Esophagus muscularis mucosa (tissue), 4 donors: Measurements from ENCODE around the gene KRTAP10-3. TPM values are rescaled to one million over a fixed set of nuclear protein-coding genes. Genes with fewer than 3 reads are reported as not detected.
"Not testable (repeated sequence)": the region's sequence is repeated elsewhere in the genome, so short reads cannot be mapped to it uniquely, and the experiment has no call there.

ENCODE experiments used
- DNase-seq: peaks from one replicate; pipeline ENCODE4 v3.0.0-alpha.2; 2017; ENCODE audit errors: extremely low spot score
- H3K27ac ChIP-seq, 4 donors: fragments of 200-600 bp; sonication (generic); replicated peaks in 1 of 4; 1 replicate in 3 of 4; 2 replicates in 1 of 4; pipeline ENCODE4 v1.5.1; 2016 to 2019; ENCODE audit warnings: mild to moderate bottlenecking in 1 of 4
- H3K27me3 ChIP-seq, 4 donors: fragments of 200-600 bp; sonication (generic); one replicate each; pipeline versions ENCODE4 v1.5.1 to v1.6.0; 2016 to 2019
- H3K36me3 ChIP-seq, 4 donors: fragments of 200-600 bp; sonication (generic); one replicate each; pipeline ENCODE4 v1.5.1; 2016 to 2019
- H3K4me1 ChIP-seq, 4 donors: fragments of 200-600 bp; sonication (generic); one replicate each; pipeline ENCODE4 v1.5.1; 2016 to 2019
- H3K4me3 ChIP-seq, 4 donors: fragments of 200-600 bp; sonication (generic); 1 replicate in 2 of 4; 2 replicates in 2 of 4; pipeline ENCODE4 v1.5.1; 2016 to 2019; ENCODE audit warnings: mild to moderate bottlenecking in 4 of 4, moderate library complexity in 1 of 4
- H3K9me3 ChIP-seq, 4 donors: fragments of 200-600 bp; sonication (generic); 1 replicate in 3 of 4; 2 replicates in 1 of 4; pipeline ENCODE4 v1.5.1; 2016 to 2019
- CTCF ChIP-seq, 3 experiments: fragments of 200-600 bp in 2 of 3; fragments of 450-650 bp in 1 of 3; sonication (generic) in 2 of 3; IDR thresholded peaks; one replicate each; pipeline ENCODE4 v1.5.1; 2017 to 2019; ENCODE audit warnings: antibody characterized with exemption in 3 of 3, mild to moderate bottlenecking in 2 of 3, moderate library complexity in 1 of 3
- EP300 ChIP-seq: sonication (generic); formaldehyde crosslinking; IDR thresholded peaks from one replicate; pipeline ENCODE4 v1.6.1; 2017; ENCODE audit warnings: antibody characterized with exemption
- POLR2A ChIP-seq: fragments of 450-650 bp; IDR thresholded peaks from one replicate; pipeline ENCODE4 v1.6.1; 2017; ENCODE audit warnings: antibody characterized with exemption, moderate library complexity, mild to moderate bottlenecking, low read depth
- POLR2AphosphoS5 ChIP-seq, 2 donors: sonication (generic); formaldehyde crosslinking; IDR thresholded peaks; one replicate each; pipeline ENCODE4 v1.6.1; 2017; ENCODE audit warnings: antibody characterized with exemption in 2 of 2
- WGBS: methylation state at CpG from one replicate; pipeline ENCODE4 v1.1.5; 2018; 5-methylcytosine and 5-hydroxymethylcytosine counted together
- intact Hi-C: fragments of 100-400 bp; cut with DNase I; formaldehyde crosslinking; loops from one replicate; pipeline ENCODE4 v1.15.1; 2023
- total RNA-seq, 4 donors: library from RNA; depleted of rRNA; stranded (reverse); fragments of >200 nt; gene quantifications; one replicate each; pipeline versions ENCODE4 v1.1.0 to v1.2.1, GENCODE V29; 2016

The KRTAP10-3 gene
- total RNA-seq, 4 donors from 2014 or later = not detected

- WGBS = 80% methylated on average over 19 of the region's 23 CpGs
- Histone ChIP-seq H3K9me3 (peaks cover 0 to 8% (median 5%) of the 10 kb centered on the region in 4 donors), H3K27ac (no peak overlapping the region), H3K27me3 (peaks cover 0 to 57% (median 0%) of the 10 kb centered on the region in 4 donors), H3K4me3 (no peak overlapping the region), H3K36me3 (no peaks in the 10 kb centered on the region), H3K4me1 (no peaks in the 10 kb centered on the region)
- intact Hi-C loops = no loop called here
- TF ChIP-seq POLR2A (no peak), CTCF (IDR thresholded peaks at IDR 0.05) (no peak), POLR2AphosphoS5 (IDR thresholded peaks at IDR 0.05) (no peak), EP300 (no peak)
- DNase-seq = peak; percentile 75
Measured at GRCh38 chr21:44601596-44602462, 43.2 kb upstream of the KRTAP10-3 start.

- H3K27me3 ChIP-seq = peaks cover 0 to 53% (median 0%) of the 10 kb centered on the region in 4 donors
- H3K4me3 ChIP-seq, DNase-seq, H3K4me1 ChIP-seq, H3K9me3 ChIP-seq, intact Hi-C loops, H3K27ac ChIP-seq, H3K36me3 ChIP-seq: not testable (repeated sequence)
- WGBS = 80% methylated on average over 1 of the region's 10 CpGs
Measured at GRCh38 chr21:44601091-44601490, 42.5 kb upstream of the KRTAP10-3 start.

- 67% methylated on average over 15 of the region's 23 CpGs for WGBS
- H3K36me3 ChIP-seq, H3K27ac ChIP-seq, H3K9me3 ChIP-seq, intact Hi-C loops, H3K4me3 ChIP-seq, H3K4me1 ChIP-seq: not testable (repeated sequence)
- H3K27me3 ChIP-seq = peaks cover 0 to 53% (median 0%) of the 10 kb centered on the region in 4 donors
- peak; percentile 55 for DNase-seq
Measured at GRCh38 chr21:44600118-44600978, 41.8 kb upstream of the KRTAP10-3 start, which contains the start of gene KRTAP10-7. TSS of gene KRTAP10-7 (plus strand) at chr21:44600597. CDS start at chr21:44600622, 25 bp downstream.

GRCh38 chr21:44599264-44600029, 40.9 kb upstream of the KRTAP10-3 start:
- Histone ChIP-seq H3K27me3 (peaks cover 0 to 53% (median 0%) of the 10 kb centered on the region in 4 donors), H3K27ac (no peak overlapping the region), H3K4me3 (no peak overlapping the region), H3K4me1 (no peaks in the 10 kb centered on the region), H3K9me3 (peaks cover 0 to 8% (median 4%) of the 10 kb centered on the region in 4 donors), H3K36me3 (no peaks in the 10 kb centered on the region)
- DNase-seq = peak; percentile 66
- 85% methylated on average over 8 of the region's 8 CpGs for WGBS
- TF ChIP-seq POLR2AphosphoS5 (IDR thresholded peaks at IDR 0.05) (no peak), POLR2A (no peak), EP300 (no peak), CTCF (IDR thresholded peaks at IDR 0.05) (no peak)
- intact Hi-C loops = no loop called here

GRCh38 chr21:44598061-44598460, 39.5 kb upstream of the KRTAP10-3 start:
- H3K27ac ChIP-seq = no peak overlapping the region
- intact Hi-C loops = no loop called here
- peaks cover 0 to 6% (median 1%) of the 10 kb centered on the region in 4 donors for H3K9me3 ChIP-seq
- WGBS = 83% methylated on average over 11 of the region's 11 CpGs
- H3K4me1 ChIP-seq = no peaks in the 10 kb centered on the region
- H3K36me3 ChIP-seq = no peaks in the 10 kb centered on the region
- H3K4me3 ChIP-seq = no peak overlapping the region
- no peak for TF ChIP-seq CTCF (IDR thresholded peaks at IDR 0.05)
- no peak for TF ChIP-seq POLR2AphosphoS5 (IDR thresholded peaks at IDR 0.05)
- no peak for TF ChIP-seq POLR2A
- no peak for TF ChIP-seq EP300
- H3K27me3 ChIP-seq = peaks cover 0 to 46% (median 0%) of the 10 kb centered on the region in 4 donors
- no peak for DNase-seq
